Breast epithelium (tissue), 3 donors: ENCODE data around the gene NRXN3.

Source experiments
- POLR2AphosphoS5 ChIP-seq, 3 donors: sonication (generic); formaldehyde crosslinking; IDR thresholded peaks; one replicate each; pipeline ENCODE4 v1.6.1; 2017; ENCODE audit warnings: antibody characterized with exemption in 3 of 3
- TF ChIP-seq, protein P1 (sequence below), 3 donors: fragments of 450-650 bp; IDR thresholded peaks; one replicate each; pipeline ENCODE4 v1.5.1; 2016 to 2017; ENCODE audit warnings: antibody characterized with exemption in 3 of 3, mild to moderate bottlenecking in 3 of 3, moderate library complexity in 3 of 3

DNA sequence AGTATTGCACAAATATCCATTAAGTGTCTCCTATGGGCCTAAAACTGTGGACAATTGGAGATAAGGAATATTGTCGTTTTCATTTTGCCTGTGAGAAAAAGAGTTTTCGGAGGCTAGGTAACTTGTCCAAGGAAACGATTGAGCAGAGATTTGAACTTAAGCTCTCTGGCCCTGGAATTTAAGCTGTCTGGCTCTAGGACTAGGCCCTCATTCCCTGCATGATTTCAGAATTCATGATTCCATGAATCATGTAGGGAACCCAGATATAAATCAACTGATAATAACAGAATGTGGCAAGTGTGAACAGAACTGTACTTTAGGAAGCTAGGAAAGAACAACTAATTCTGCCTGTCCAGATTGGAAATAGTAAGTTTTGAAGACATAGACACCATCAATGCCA lies 1100.2 kb downstream of the NRXN3 start:
- TF ChIP-seq, protein P1, sequence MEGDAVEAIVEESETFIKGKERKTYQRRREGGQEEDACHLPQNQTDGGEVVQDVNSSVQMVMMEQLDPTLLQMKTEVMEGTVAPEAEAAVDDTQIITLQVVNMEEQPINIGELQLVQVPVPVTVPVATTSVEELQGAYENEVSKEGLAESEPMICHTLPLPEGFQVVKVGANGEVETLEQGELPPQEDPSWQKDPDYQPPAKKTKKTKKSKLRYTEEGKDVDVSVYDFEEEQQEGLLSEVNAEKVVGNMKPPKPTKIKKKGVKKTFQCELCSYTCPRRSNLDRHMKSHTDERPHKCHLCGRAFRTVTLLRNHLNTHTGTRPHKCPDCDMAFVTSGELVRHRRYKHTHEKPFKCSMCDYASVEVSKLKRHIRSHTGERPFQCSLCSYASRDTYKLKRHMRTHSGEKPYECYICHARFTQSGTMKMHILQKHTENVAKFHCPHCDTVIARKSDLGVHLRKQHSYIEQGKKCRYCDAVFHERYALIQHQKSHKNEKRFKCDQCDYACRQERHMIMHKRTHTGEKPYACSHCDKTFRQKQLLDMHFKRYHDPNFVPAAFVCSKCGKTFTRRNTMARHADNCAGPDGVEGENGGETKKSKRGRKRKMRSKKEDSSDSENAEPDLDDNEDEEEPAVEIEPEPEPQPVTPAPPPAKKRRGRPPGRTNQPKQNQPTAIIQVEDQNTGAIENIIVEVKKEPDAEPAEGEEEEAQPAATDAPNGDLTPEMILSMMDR (IDR thresholded peaks at IDR 0.05), result no peak
- TF ChIP-seq POLR2AphosphoS5 (IDR thresholded peaks at IDR 0.05), result no peak
